ENCODE results near the gene PTPRD.

- TF ChIP-seq POLR2A (IDR thresholded peaks at IDR 0.05; ENCODE audit: low read depth, low read length) (no peak), POLR2AphosphoS5 (IDR thresholded peaks at IDR 0.05; ENCODE audit: low read depth, low read length) (no peak), TAF1 (IDR thresholded peaks at IDR 0.05; ENCODE audit: borderline replicate concordance, low read depth, low read length) (no peak)
These were observed 1608.0 kb downstream of the PTPRD start for GRCh38 chr9:9004810-9005209.

Measured in GM12892 (cell line).